H1 (cell line): ENCODE results near the gene RASGRP1. TPM values are rescaled to one million over a fixed set of nuclear protein-coding genes. Genes with fewer than 3 reads are reported as not detected.

Source experiments
- ASH2L ChIP-seq: fragments of 200-600, 300-600 bp; sonication (generic); IDR thresholded peaks from one replicate; pipeline ENCODE4 v1.7.1; 2017; ENCODE audit warnings: low read length
- NRF1 ChIP-seq: IDR thresholded peaks from 2 replicates; pipeline ENCODE4 v1.6.1; 2011; ENCODE audit warnings: mild to moderate bottlenecking, low read depth, low read length, improper control_type of control experiment
- RNF2 ChIP-seq: fragments of 200-900, 300-1000 bp; sonication (generic); IDR thresholded peaks from 2 replicates; pipeline ENCODE4 v1.7.1; 2016; ENCODE audit warnings: borderline replicate concordance, low read depth, mild to moderate bottlenecking, antibody characterized with exemption, low read length; ENCODE audit not compliant: poor library complexity, severe bottlenecking; ENCODE audit errors: missing control alignments
- polyA plus RNA-seq, 7 experiments: library from polyadenylated mRNA; depleted of rRNA in 3 of 7; stranded (reverse) in 5 of 7; unstranded in 2 of 7; fragments of >200 nt in 5 of 7; fragments of 200-250 nt in 2 of 7; gene quantifications; 1 replicate in 5 of 7; 2 replicates in 1 of 7; 4 replicates in 1 of 7; pipeline versions ENCODE4 v1.2.1 to v1.2.3, GENCODE V29; 2011 to 2013; ENCODE audit warnings: missing spikeins in 2 of 7, mixed read lengths in 2 of 7
- total RNA-seq: library from RNA; stranded (reverse); fragmentation: NEBNext Ultra II Directional; extraction: Animal tissue kit (Norgen Biotek cat#: 25700); gene quantifications from 2 replicates; pipeline ENCODE4 v1.2.1, GENCODE V29; 2021

RASGRP1 gene
- total and polyA plus RNA-seq, 2 of the 8 experiments (the other 6 are each of a cell fraction or from before 2014, with no cell fraction given) = 1.1 to 2.1 TPM

DNA sequence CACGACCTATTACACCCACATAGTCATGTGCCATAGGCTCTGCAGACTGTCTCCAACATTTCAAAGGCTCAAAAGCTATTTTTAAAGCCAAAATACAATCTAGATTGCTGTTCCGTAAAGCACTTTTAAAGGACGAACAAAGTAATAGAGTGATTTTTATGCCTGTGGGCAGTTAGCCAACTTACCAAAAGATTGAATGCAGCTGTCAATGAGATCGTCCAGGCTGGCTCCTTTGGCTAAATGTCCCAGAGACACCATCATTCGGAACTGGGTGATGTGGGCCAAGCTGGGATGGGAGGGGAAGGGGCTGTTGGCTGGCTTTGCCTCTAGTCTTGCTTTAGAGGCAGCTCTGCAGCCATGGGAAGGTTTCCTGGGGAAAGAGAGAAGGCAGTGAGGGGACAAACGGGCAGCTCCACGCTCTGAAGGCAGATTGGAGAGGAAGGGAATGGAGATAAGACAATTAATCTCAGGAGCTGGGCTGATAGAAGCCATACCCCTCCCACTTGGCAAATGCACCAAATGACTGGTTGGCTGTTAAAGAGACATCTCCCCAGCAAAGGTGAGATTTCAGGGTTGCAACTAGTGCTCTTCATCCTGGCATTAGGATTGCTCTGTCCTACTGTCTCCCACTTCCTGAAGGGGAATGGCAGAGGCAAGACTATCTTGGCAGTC is 4.8 kb downstream of the RASGRP1 start (continued):
- TF ChIP-seq ASH2L = no peak
- no peak for TF ChIP-seq NRF1
- TF ChIP-seq RNF2 = no peak
